HFF-Myc (cell line): Measurements from ENCODE around the gene MAPKAP1.

Experiments used
- DNase-seq: peaks from one replicate; pipeline ENCODE4 v3.0.0-alpha.2; 2011; ENCODE audit warnings: low read depth; ENCODE audit errors: extremely low read depth
- H3K4me3 ChIP-seq: replicated peaks from 2 replicates; pipeline ENCODE4 v1.5.1; 2011; ENCODE audit warnings: low read depth, mild to moderate bottlenecking, control low read depth, low read length
- TF ChIP-seq, protein P1 (sequence below): IDR thresholded peaks from 2 replicates; pipeline ENCODE4 v1.5.1; 2012; ENCODE audit warnings: mild to moderate bottlenecking, low read depth, low read length, control low read depth; ENCODE audit errors: missing control alignments

Gene MAPKAP1

DNA sequence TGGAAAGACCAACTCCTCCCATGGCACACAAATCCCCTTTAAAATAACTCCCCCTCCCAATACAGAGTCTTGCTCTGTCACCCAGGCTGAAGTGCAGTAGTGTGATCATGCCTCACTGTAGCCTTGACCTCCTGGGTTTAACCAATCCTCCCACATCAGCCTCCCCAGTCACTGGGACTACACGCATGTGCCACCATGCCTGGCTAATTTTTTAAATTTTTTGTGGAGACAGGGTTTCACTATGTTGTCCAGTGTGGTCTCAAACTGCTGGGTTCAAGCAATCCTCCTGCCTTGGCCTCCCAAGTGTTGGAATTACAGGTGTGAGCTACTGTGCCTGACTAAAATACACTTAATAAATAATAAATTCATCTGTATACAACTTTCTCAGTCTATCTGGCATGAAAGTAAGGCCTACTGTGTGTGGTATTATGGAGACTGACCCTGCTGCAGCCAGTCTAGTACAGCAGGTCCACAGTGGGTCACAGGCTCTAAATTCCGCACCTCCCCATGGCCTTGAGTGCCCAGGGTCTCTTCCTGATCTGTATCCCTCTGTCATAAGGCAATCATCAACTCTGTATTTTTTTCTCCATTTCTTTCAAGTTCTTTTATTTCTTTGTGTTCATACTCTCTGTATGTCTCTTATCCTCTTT lies 169.4 kb downstream of the MAPKAP1 start:
- no peak for DNase-seq
- TF ChIP-seq, protein P1, sequence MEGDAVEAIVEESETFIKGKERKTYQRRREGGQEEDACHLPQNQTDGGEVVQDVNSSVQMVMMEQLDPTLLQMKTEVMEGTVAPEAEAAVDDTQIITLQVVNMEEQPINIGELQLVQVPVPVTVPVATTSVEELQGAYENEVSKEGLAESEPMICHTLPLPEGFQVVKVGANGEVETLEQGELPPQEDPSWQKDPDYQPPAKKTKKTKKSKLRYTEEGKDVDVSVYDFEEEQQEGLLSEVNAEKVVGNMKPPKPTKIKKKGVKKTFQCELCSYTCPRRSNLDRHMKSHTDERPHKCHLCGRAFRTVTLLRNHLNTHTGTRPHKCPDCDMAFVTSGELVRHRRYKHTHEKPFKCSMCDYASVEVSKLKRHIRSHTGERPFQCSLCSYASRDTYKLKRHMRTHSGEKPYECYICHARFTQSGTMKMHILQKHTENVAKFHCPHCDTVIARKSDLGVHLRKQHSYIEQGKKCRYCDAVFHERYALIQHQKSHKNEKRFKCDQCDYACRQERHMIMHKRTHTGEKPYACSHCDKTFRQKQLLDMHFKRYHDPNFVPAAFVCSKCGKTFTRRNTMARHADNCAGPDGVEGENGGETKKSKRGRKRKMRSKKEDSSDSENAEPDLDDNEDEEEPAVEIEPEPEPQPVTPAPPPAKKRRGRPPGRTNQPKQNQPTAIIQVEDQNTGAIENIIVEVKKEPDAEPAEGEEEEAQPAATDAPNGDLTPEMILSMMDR = no peak
- H3K4me3 ChIP-seq = no peak overlapping the region

GRCh38 chr9:125536776-125537175 lies 170.2 kb downstream of the MAPKAP1 start:
- DNase-seq = no peak
- TF ChIP-seq, protein P1 = no peak
- no peak overlapping the region for H3K4me3 ChIP-seq

- no peak for DNase-seq
- H3K4me3 ChIP-seq = no peak overlapping the region
- TF ChIP-seq, protein P1 = no peak
These were observed 170.7 kb downstream of the MAPKAP1 start for GRCh38 chr9:125536167-125536772.

DNA sequence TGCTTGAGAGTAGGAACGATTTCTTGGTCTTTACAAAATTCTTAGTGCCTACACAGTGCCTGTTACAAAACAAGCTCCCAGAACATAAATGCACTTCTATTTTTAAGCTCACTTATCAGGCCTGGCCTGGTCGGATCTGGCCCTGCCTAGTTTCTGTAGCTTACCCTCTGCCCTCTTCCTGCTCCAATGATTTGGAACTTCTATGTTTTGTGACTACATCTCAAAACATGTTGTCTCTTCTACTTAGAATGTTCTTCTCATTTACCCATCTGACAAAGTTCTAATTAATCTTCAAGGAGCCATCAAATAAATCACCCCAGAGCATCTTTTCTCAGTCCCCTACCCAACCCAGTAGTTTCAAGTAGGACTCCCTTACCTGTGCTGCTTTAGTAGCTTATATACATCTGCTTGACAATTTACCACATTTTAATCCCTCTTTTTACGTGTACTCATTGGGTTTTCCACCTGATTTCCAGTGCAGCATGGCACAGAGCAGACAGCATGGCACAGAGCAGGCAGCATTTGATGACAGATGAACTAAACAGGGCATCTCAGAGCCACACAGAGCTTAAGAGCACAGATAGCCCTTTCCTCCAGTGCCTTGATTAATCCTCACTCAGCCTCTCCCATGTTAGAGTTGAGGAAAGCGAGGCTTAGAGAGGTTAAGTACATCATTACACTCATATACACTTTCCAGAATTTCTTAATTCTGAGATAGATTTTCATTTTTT lies 171.9 kb downstream of the MAPKAP1 start:
- H3K4me3 ChIP-seq = no peak overlapping the region
- TF ChIP-seq, protein P1 = no peak
- DNase-seq = no peak

GRCh38 chr9:125532812-125533594 lies 174.0 kb downstream of the MAPKAP1 start:
- DNase-seq = no peak
- no peak overlapping the region for H3K4me3 ChIP-seq
- TF ChIP-seq, protein P1 = no peak

DNA sequence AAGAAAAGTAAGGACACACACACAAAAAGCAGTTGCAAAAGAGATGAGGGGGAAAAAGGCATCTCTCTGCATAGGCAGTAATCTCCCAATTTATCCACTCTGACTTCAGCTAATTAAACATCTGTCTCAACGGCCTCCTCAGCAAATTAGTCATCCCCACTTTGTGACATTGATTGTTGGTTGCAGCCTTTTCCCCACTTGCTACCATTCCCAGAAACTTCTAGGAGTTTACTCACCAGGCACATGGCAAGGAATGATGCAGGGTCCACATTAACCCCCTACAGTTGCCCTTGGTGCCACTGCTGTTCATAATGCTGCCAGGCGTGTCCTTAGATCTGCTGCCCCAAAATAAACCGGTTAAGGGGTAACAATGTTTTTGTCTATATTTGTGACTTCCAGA lies 174.6 kb downstream of the MAPKAP1 start:
- DNase-seq = no peak
- no peak overlapping the region for H3K4me3 ChIP-seq
- TF ChIP-seq, protein P1 = no peak
